Erythroblast (primary cell): Measurements from ENCODE around the gene ABCB9.
"Not testable (repeated sequence)": the region's sequence is repeated elsewhere in the genome, so short reads cannot be mapped to it uniquely, and the experiment has no call there.

Experiments used
- DNase-seq, 2 experiments: peaks; one replicate each; lab custom pipeline; 2025; lab: John Stamatoyannopoulos, UW
- GATA1 ChIP-seq: IDR thresholded peaks from 2 replicates; pipeline ENCODE4 v1.6.1; 2011; ENCODE audit warnings: low read depth, mild to moderate bottlenecking, control low read depth, low read length, moderate library complexity
- POLR2A ChIP-seq: IDR thresholded peaks from 2 replicates; pipeline ENCODE4 v1.6.1; 2011; ENCODE audit warnings: mild to moderate bottlenecking, low read length

Gene ABCB9

DNA sequence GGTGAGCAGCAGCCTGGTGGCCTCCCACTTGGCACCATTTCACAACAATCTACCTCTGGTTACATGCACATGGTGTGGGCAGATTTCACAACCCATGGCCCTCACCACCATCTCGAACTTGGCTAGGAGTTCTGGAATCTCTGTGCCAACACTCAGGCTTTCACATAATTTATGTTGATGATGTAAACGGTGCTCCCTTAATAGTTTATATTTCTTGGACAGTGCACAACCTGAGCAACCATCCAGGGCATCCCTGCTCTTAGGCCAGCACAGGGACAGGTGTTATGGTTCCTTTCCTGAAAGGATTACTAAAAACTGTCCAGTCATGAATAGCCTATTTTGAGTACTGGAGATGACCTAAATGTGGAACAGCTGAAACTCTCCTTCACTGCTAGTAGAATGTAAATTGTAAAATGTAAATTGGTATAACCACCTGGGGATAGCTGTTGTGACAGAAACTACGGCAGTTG lies 28.6 kb downstream of the ABCB9 start:
- TF ChIP-seq GATA1 = no peak
- TF ChIP-seq POLR2A = no peak
- no peak for DNase-seq

GRCh38 chr12:122935318-122935717 lies 30.9 kb downstream of the ABCB9 start:
- DNase-seq = no peak
- no peak for TF ChIP-seq POLR2A
- TF ChIP-seq GATA1 = no peak

GRCh38 chr12:122934722-122935121 lies 31.5 kb downstream of the ABCB9 start:
- no peak for DNase-seq
- TF ChIP-seq POLR2A (no peak), GATA1 (no peak)

DNA sequence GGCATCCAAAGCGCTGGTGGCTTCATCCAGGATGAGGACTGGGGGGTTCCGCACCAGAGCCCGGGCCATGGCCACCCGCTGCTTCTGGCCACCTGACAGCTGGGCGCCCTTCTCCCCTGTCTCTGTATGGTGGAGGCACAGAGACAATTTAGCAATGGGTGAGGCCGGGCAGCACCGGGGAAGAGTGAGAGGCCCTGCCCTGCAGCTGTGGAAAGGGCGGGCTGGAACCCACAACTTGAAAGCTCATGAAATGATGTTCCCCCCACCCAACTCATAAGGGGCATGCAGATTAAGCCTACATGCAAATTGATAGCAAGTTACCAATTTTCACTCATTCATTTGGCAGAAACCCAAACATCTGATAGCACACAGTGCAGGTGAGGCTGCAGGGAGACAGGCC lies 34.1 kb downstream of the ABCB9 start:
- TF ChIP-seq POLR2A (no peak), GATA1 (no peak)
- no peak for DNase-seq

DNA sequence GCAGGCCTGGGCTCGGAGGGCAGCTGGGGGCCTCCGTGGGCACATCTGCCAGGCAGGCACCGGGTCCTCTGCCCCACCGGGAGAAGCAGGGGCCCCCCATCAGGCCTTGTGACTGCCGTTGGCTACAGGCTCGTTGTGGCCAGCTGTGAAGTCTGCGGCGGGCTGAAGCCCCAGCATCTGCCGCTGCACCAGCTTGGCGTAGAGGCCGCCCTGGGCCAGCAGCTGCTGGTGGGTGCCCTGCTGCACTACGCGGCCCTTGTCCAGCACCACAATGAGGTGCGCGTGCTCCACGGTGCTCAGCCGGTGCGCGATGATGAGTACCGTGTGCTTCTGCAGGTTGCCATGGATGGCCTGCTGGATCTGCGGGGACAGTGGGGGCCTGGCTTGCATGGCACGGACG lies 36.5 kb downstream of the ABCB9 start:
- TF ChIP-seq GATA1 (no peak), POLR2A (no peak)
- DNase-seq = no peak

GRCh38 chr12:122929148-122929538 lies 37.1 kb downstream of the ABCB9 start:
- TF ChIP-seq POLR2A = no peak

GRCh38 chr12:122928404-122929147 lies 37.7 kb downstream of the ABCB9 start:
- no peak for DNase-seq
- TF ChIP-seq GATA1 (no peak), POLR2A (no peak)

More at GRCh38 chr12:122929148-122929538, 37.1 kb downstream of the ABCB9 start:
- no peak for DNase-seq

GRCh38 chr12:122927756-122928403 lies 38.4 kb downstream of the ABCB9 start:
- TF ChIP-seq GATA1 = no peak
- TF ChIP-seq POLR2A = no peak
- no peak for DNase-seq

- TF ChIP-seq POLR2A = no peak
- TF ChIP-seq GATA1 = no peak
- no peak for DNase-seq
Observed at GRCh38 chr12:122921917-122922316, 44.3 kb downstream of the ABCB9 start.

GRCh38 chr12:122920687-122921086 lies 45.6 kb downstream of the ABCB9 start:
- TF ChIP-seq GATA1 (no peak), POLR2A (no peak)
- DNase-seq = no peak

- TF ChIP-seq POLR2A (no peak), GATA1 (no peak)
- DNase-seq = no peak
Observed at GRCh38 chr12:122918827-122919226, 47.4 kb downstream of the ABCB9 start.

DNA sequence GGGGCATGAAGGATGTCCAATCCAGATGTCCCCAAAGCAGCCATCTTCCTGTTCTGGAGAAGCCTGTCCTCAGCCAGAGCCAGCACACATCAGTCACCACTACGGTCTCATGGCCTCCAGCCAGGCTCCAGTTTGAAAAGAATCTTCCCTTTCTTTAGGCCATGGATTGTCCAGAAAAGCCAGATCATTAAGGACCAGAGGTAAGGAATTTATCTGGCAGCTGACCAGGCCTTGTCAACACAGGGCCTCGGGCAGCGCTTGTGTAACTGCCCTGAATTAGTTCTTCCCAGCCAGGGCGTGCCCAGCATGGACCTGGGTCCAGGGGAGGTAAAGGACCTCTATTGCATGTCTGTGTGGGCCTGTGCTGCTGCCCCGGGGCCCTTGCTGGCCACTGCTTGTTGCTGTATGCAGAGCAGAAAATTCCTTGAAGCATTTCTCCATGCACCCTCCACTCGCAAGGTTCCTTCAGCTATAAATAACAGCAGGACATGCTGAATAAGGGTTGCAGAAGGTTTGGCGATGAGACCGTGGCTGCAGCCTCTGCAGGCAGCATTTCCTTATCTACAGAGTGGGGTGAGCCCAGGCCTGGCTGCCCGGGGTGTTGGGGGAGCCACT lies 48.6 kb downstream of the ABCB9 start:
- TF ChIP-seq POLR2A (no peak), GATA1 (no peak)
- no peak for DNase-seq

DNA sequence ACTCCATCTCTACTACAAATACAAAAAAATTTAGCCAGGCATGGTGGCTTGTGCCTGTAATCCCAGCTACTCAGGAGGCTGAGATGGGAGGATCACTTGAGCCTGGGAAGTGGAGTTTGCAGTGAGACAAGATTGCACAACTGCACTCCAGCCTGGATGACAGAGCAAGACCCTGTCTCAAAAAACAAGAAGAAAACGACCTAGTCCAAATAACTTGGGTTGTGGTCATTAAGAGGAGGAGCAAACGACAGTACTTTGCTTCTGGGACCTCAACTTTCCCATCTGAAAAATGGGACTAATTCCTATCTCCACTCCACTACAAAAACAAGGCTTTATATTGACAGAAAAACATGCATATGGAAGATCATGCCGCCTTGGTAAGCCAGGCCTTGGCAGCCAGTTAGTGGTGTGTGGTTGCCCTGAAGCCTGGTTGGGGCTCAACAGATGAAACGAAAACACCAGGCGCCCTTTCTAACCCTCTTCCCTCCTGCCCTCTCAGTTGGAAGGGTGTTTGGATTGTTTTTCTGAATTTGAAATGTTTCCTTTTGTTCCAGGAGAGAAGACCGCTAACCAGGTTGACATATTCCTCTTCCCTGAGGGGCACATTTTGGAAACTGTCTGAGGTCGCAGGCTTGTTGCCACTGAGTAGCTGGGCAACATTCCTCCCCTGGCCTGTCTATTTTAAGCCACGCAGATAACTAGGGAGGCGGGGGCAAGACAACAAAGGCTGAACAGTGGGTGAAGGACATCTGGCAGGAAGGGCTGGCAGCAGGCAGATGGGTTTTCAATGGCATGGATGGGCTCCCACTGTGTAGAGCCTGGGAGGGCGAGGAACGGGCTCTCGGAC lies 56.6 kb downstream of the ABCB9 start:
- no peak for DNase-seq
- no peak for TF ChIP-seq GATA1
- TF ChIP-seq POLR2A = no peak

DNA sequence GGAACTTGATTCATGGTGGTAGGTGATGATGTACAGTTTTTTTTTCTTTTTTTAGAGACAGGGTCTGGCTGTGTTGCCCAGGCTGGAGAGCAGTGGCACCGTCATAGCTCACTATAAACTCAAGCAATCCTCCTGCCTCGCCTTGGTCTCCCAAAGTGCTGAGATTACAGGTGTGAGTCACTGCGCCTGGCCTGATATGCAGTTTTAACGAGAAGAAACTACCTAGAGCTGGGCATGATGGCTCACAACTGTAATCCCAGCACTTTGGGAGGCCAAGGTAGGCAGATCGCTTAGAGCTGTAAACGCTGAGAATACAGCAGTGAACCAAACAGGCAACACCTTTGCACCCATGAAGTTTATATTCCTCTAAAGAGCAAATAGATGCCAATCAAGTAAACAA lies 57.3 kb downstream of the ABCB9 start:
- TF ChIP-seq GATA1 (no peak), POLR2A (no peak)
- DNase-seq = no peak

- not testable (repeated sequence) for DNase-seq
Observed at GRCh38 chr12:122905258-122905657, 61.0 kb downstream of the ABCB9 start.
